ENCODE data around the gene ALK.

Gene ALK

DNA sequence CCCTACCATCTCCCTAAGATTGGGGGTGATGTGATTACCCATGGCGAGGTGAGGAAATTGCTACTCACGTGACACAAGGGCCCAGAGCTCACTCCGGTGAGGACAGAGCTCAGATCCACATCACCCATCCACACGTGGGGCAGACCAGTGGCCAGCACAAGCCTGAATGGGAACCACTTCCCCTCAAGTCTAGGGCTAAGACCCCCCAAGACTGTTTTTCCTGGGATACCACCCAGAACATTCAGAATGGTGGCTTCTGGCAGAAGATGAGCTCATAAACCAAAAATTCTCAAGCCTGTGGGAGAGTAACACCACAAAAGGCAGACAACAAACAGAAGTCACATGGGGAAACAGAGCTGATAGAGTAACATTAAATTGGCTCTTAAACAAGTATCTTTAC, 321.4 kb downstream of the ALK start:
- no peak for DNase-seq

DNA sequence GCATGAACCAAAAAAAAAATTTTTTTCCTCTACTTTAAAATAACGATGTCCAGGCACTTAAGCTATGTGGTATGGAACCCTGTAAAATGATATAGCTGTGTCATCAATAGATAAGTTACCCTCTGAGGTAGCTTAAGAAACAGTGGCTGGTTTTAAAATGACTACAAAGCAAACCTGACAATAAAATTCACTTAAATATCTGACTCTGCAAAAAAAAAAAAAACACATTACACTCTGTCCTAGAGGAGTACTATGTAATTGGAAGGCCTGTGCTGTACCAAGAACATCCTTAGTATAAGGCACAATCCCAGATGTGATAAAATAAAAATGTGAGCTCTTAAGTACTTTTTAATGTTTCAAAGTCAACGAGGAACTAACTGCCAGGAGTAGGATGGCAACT, 322.4 kb downstream of the ALK start:
- peak; percentile 7 for DNase-seq

DNA sequence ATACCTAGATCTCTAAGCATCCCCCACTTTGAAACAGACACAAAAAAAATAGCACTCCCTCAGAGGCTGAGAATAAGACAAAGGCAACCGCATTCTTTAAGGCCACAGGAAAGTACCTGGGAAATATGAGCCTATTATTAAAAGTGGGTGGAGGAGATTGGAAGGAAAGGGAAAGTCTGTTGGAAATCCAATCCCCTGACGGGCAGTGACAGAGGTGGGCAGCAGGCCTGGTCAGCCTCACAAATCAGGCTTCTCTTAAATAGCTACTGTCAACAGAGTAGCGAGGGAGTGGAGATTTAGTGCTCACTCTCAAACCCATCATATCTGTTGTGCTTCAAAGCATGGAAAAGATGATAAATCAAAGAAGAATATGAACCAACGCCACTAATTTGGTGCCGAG, 324.4 kb downstream of the ALK start:
- DNase-seq: peak; percentile 86

DNA sequence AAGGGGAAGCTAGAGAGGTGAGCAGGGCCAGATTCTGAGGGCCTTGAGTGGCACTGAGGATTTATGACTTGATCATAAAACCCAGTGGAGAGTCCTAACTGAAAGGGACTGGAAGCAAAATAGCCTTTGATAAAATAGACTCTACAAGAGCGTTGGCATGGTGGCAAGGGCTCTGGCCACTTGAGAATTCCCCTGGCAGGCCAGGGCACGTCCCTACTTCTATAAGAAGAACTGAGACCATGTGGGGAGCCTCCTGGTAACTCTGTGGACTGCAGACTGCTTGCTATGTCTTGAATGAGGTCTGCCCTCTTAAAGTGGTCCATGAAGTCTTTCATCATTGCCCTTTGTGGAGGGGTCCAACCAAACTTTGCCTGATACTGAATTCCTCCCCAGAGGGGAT, 324.8 kb downstream of the ALK start:
- peak; percentile 93 for DNase-seq

DNA sequence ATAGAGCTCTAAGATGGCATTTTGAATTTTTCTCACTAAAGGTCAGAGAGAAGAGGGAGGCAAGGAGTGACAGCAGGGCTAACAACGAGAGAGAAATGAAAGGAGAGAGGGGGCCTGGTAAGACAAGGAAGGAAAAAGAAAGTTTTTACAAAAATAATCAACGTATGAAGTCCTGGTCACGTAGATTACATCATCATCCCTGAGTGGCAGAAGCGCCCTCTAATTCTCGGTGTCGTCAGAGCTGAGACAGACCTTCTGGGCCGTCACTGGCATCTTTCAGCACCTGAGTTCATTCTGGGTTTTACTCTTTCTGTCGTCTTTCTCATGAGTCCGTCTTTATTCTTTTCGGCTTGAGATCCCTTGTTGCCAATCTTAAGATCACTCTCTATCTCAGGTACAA, 329.8 kb downstream of the ALK start:
- no peak for DNase-seq

DNA sequence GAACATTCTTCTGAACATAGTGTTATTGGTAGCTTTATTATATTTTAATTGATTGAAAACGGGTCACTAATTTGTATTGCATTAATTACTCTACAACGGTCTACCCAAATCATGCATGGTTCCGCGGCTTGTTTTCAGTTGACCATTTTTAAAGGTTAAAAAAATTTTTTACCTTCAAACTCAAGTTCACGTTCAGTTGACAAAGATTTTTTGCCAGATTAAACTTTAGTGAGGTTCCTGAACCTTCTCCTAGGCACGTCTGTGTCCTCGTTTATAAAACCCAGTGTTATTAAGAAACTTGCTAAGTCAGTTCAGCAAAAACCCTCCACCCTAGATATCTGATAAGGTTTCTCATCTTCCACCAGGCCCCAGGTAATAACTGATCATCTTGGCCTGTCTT, 331.2 kb downstream of the ALK start:
- no peak for DNase-seq

DNA sequence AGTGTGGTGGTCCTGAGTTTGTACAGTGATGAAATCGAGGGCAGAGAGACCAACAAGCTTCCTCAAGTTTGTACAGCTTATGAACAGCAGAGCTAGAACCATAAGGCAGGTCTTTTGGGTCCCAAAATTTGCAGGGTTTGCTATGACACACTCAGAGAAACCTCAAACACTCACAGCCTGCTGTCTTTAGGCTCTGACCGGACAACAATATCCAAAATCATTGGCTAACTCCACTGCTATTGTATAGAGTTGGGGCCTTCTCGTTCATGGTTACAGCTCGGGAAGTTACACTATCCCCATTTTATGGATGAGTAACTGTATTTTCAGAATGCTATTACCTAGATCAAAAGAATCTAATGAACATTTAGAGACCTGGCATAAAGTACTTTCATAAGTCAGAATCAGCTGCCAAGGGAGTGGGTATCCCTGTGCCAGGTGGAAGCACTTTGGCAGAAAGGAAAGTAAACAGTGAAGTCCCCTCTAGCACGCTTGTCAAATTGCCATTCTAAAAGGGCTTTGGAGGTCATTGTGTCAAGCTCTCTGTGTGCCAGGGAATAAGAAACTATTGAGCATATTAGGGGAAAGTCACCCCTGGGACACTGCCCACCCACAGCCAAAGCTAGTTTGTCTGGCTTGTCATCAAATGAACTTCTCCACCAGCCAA, 331.8 kb downstream of the ALK start:
- DNase-seq: peak; percentile 86

DNA sequence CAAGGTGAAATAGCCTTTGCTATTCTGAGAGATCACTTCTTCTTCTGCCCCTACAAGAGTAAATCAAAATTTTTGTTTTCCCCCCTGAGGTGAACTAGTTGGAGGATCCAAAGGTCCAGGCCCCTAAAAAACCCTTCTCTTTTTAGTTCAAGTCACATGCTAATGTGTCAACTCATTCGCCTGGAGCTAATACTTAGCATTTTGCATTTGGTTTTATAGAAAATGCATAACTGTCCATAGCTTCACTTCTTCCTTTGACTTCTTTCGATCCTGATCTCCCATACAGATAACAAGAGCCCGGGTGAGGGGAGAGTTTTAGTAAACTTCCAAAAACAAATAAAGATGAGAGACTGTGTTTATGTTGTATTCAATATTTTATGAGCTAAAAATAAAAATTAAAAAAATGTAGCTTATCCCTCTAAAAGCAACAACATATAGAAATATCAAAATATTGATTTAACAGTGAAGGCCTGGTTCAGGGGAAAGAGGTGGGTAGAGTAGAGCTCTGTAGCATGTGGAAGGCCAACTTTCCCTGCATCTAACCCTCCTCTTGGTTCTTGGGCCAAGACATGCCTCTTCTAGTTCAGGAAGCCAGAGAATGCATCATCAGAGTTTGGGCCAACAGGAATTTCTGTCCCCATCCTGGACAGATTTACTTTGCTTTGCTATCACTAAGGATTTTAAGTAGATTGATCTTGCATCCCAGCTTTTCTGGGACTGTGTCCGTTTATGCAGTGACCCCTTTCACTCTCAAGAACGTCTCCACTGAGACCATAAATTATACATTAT, 333.8 kb downstream of the ALK start:
- no peak for DNase-seq

DNA sequence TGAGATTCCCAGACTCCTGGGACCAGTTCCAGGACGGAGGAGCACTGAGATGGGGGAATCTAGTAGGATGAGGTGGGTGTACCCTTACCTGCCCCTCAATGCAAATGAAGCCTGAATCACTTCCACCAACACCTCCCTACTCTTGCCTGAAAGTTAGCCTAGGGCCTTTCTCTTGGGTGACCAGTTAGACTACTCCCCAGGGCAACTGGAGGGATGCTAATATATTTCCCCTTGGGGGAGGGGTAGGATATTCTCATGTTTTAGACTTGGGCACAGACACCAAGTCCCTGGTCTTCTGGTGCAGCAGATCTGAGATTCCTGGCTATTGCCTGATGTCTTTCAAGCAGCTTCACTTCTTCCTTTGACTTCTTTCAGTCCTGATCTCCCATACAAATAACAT, 334.5 kb downstream of the ALK start:
- no peak for DNase-seq

DNA sequence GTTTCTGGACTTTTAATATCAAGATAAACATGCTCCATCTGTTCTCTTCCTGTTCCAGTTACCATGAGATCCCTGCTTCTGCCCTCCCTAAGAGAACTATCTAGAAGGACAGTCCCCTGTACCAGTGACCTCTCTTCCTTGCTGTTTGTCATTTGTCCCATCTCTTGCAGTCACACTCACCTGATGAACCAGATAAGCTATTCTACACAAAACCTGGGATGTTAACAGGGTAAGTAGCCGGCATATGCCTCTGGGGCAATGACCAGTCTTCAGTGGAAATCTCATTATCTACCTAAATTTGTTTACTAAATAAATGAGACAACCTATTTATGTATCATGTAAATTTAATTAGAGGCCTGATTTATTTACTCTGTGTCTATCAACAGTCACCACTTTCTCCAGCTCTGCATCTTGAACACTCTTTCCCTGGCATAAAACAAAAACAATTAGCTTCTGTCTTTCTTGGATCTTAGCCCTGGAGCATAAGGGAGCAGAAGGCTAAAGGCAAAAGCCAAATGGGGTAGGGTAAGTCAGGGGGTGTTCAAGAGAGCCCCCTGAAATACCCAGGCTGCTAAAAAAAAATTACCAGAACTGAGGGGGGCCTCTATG, 337.7 kb downstream of the ALK start:
- DNase-seq: no peak

DNA sequence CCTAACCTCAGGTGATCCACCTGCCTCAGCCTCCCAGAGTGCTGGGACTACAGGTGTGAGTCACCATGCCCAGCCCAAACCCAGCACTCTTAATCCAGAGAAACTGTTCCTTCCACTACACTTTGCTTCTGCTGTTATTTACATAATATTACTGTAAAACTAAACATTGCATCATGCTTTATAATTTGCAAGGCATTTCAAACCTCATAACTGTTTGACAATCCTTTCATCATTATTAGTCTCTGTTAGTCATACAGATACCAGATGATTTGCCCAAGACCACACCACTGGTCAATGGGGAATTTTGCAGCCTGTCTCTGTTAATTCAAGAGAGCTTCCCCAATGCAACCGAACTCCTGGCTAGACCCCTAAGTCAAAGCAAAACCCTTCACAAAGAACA, 338.3 kb downstream of the ALK start:
- DNase-seq: no peak

DNA sequence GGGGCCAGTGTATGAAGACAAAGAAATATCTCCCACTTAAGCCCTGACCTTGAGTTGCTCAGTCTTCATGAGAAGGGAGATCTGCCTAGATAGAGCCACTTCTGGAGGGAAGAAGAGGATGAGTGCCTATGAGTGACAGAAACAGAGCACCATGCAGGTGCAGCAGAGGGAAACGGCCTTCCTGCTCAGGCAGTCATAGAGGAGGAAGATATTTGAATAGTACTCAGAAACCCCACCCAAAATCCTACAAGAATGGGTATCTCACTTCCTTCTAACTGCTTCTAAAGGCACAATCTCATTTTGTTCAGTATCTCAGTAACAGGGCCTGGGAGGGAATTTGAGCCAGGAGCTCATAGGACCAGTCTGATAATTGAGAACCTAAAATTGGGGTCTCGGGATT, 339.3 kb downstream of the ALK start:
- no peak for DNase-seq

DNA sequence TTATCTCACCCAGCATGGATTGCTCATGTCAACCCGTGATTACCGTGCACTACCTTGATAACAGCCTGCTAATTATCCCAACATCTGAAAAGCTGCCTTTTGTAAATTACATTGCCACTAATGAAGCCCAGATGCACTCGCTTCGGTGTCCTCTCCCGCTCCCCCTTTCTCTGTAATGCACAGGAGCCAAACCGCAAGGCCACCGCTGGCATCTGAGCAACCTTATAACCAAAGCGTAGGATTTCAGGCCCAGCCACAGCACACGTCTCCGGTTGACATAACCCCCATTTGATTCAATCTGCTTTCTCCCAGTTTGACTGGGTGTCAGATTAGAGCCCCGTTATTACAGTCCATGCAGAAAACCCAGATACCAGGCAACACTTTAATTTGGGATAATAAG, 341.2 kb downstream of the ALK start:
- no peak for DNase-seq

DNA sequence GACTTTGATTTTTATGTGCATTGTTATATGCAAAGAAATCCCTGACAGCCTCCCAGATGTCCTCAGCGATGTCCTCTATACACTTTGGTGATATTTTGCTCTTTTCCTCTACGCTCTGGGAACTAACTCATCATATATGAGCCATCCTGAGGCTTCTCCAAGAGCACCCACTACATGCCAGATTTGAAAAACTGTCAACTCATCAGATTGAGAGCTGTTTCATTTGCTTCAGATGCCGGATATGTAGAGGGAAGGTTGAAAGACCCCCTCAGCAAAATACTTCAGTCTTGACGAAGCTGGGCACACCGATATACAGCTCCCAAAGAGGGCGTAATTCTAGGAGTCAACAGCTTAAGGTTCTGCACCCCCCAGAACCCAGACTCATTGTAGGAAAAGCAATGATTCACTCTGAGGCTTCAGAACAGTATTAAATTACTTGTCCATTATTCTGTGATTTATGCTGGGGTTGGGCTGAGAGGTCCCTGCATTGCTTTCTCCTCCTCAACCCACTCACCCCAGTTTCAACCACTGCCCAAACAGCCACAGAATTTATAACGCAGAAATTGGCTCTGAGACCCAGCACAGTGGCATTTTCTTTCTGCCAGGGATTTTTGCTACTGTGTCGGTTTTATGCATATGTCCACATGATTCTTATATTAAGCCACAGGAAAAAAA, 341.8 kb downstream of the ALK start:
- no peak for DNase-seq

DNA sequence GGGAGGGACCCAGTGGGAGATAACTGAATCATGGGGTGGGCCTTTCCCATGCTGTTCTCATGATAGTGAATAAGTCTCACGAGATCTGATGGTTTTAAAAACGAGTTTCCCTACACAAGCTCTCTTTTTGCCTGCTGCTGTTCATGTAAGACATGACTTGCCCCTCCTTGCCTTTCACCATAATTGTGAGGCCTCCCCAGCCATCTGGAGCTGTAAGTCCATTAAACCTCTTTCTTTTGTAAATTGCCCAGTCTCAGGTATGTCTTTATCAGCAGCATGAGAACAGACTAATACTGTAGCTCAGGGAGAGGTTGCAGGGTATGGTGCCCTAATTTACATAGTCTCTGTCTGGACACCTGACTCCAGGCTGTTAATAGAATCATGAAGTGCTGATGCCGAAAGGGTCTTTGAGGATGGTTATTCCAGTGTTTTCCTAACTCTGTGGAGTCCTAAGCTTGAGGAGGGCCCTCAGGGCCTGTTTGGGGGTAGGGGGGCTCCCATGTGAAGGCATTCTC, 343.2 kb downstream of the ALK start:
- no peak for DNase-seq

DNA sequence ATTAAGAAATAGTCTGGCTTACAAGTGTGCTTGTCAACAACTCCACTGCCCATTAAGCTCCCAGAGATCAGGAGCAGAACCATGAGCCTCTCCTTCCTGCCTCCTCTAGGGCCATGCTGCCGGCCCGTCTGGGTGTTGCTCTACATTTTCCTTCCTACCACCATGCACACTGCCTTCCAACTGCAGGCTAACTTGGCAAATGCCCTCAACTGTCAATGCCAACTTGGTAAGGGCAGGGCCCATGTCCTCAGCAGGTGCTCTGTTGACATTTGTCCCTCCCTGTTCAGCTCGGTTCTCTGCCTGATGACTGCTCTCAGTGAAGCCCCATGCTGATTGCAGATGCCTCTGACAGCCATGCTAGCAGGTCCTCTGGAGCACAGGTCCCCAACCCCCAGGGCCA, 345.2 kb downstream of the ALK start:
- DNase-seq: no peak

DNA sequence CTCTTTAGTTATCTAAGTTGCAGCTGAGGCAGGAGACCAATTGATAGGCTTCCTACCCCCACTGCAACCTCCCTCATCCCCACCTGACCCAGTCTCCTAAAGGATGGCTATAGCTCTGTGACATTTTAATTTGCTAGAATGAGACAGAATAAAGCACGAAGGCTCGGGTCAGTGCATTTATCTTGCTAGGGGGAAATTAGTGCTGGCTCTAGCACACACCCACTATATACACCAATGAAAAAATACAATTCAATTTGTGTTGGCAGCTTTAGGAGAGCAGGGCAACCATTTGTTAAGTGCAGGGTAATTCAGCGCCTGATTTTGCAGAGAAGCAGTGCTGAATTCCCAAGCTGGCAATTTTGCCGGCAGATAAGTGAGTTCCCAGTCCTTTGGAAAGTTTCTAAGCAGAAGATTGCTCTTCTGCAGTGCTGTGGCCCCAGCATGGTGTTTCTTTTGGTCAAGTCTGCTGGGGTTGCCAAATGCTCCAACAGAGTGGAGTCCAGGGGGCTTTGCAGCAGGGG, 346.0 kb downstream of the ALK start:
- DNase-seq: no peak

DNA sequence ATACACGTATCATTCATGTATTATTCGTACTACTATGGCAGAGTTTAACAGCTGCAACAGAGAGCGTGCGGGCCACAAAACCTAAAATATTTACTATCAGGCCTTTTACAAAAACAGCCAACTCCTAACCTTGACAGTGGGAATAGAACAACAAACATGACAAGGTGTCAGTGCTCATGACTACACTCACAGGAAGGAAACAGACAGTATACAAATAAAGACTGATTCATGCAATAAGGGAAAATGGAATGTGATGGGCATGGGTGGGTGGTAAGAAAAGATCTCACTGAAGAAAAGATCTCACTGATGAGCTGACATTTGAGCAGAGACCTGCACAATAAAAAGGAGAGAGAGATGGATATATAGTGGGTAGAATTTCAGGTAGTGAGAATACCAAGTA, 347.8 kb downstream of the ALK start:
- no peak for DNase-seq

DNA sequence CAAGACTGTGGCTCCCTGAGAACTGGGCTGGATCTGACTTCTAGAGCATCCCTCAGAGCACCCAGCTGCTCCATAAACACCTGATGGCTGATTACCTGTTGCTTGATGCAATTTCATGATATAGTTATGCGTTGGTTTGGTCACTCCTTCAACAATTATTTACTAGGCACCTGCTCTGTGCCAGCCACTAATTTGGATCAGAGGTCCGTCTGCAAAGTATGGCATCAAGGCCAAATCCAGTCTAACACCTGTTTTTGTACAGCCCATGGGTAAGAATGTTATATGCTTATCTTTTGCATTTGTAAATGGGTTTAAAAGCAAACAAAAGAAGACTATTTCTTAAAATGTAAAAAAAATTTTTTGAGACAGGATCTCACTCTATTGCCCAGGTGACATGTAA, 348.2 kb downstream of the ALK start:
- DNase-seq: no peak

DNA sequence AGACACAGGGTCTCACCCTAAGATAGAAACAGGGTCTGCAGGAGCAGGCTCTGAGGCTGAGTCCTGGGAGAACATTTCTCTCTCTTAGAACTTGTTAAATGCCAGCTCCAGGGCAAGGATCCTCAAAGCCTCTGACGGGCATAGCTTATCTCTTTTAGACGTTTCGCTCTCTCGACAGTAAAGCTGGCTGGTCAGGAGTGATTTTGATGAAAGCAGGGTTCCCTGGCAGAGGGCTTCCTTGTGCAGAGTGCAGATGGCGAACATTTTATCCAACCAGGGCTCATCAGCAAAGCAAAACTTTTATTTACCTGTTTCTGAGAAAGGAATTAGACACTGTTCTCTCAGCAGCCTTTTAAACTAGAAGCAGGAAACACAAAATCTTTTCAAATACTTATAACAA, 350.8 kb downstream of the ALK start:
- DNase-seq: no peak

DNA sequence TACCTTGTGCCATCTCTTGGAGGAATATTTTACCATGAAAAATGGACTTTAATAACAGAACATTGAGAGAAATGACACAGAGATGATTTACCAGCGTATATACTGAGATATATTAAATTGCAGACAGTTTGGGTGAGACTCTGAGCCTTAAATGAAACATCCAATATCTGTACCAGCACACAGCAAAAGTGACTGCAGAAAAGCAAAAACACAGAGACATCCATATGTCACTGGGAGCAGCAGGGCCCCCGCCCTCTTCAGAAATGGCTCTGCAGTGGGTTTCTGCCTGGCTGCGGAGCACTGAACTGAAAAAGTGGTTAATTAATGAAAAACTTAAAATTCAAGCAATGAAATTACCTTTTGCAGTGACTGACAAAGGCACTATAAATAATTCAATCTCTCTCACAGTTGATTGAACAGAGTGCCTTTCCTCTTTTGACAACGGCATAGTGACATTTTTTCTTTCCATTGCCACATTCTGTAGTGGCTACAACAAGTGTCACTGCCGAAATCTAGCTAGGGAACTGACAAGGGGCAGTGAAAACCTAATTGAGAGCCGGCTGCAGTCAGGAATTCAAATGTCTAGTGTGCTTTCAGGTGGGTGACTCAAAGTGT, 353.4 kb downstream of the ALK start:
- DNase-seq: no peak

DNA sequence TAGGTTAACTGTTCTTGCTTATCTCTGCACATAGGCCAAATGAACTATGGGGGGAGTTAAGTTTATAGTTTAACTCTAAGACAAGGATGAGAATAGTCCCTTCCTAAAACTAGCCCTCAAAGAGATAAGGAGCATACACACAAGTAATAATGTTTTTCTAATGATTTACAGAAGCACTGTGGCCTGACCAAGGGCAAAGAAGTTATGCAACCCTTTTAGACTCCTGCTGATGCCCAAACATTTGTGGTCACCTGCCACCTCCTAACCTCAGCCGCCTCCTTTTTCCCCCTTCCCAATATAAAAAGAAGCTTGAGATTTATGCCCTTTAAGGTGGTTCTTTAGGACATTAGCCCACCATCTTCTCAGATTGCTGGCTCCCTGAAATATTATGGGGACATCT, 357.7 kb downstream of the ALK start:
- DNase-seq: no peak

DNA sequence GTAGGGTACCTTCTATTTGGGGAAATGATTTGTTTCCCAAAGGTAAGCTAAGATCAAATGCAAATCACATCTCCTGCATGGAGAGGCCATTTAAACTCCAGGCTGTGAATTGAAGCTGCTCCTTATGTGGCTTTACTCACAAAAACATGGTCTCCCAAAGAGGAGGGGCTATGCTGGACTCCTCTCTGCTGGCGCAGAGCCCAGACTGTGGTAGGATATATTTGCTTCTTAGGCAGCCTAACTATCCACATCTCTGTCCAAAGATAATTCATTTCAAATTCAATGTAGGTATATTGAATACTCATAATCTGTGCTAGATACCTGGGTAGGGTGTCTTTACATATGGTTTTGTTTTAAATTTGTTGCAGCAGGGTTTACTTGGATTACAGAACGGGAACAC, 358.5 kb downstream of the ALK start:
- DNase-seq: peak; percentile 69

Measured in DMS79 treated with DMSO at 0.1 percent for 48 hours (cell line).